Naive B cell (primary cell): Measurements from ENCODE around the gene XAGE2. TPM values are rescaled to one million over a fixed set of nuclear protein-coding genes. Genes with fewer than 3 reads are reported as not detected.
"Not testable (repeated sequence)": the region's sequence is repeated elsewhere in the genome, so short reads cannot be mapped to it uniquely, and the experiment has no call there.

Experiments used
- ATAC-seq, 2 donors: fragments of 150-1000 bp; cut with Tn5 transposase; 2 replicates each; pipeline ENCODE4 v1.10.0; 2021; ENCODE audit warnings: low read depth in 2 of 2, mild to moderate bottlenecking in 2 of 2, moderate library complexity in 2 of 2
- DNase-seq: peaks from one replicate; pipeline ENCODE4 v3.0.0; 2022
- H3K27ac Mint-ChIP-seq, 6 donors: one replicate each; pipeline ENCODE4 v1.8.0; 2020 to 2022; ENCODE audit warnings: mild to moderate bottlenecking in 6 of 6, mixed read lengths in 6 of 6, moderate library complexity in 5 of 6, inconsistent platforms in 2 of 6
- H3K27me3 Mint-ChIP-seq, 3 donors: one replicate each; pipeline ENCODE4 v1.8.0; 2021 to 2022; ENCODE audit warnings: mixed read lengths in 3 of 3, mild to moderate bottlenecking in 1 of 3
- H3K36me3 Mint-ChIP-seq, 2 donors: one replicate each; pipeline ENCODE4 v1.8.0; 2020 to 2022; ENCODE audit warnings: mixed read lengths in 2 of 2, inconsistent platforms in 1 of 2, mild to moderate bottlenecking in 1 of 2
- H3K4me1 Mint-ChIP-seq, 3 donors: one replicate each; pipeline ENCODE4 v1.8.0; 2020 to 2022; ENCODE audit warnings: mixed read lengths in 3 of 3, inconsistent platforms in 1 of 3, mild to moderate bottlenecking in 1 of 3, moderate library complexity in 1 of 3
- H3K4me3 Mint-ChIP-seq, 8 donors: one replicate each; pipeline ENCODE4 v1.8.0; 2020 to 2022; ENCODE audit warnings: mild to moderate bottlenecking in 8 of 8, mixed read lengths in 8 of 8, moderate library complexity in 8 of 8, inconsistent platforms in 2 of 8
- H3K9me3 Mint-ChIP-seq, 7 donors: one replicate each; pipeline ENCODE4 v1.8.0; 2020 to 2022; ENCODE audit warnings: mixed read lengths in 7 of 7, mild to moderate bottlenecking in 5 of 7, inconsistent platforms in 2 of 7, moderate library complexity in 1 of 7
- polyA plus RNA-seq, 6 donors: library from polyadenylated mRNA; unstranded; fragments of 300-500 nt; fragmentation: Illumina TruSeq; gene quantifications; one replicate each; pipeline ENCODE4 v1.2.3, GENCODE V29; 2021; ENCODE audit warnings: low read depth in 6 of 6

Gene XAGE2, protein sequence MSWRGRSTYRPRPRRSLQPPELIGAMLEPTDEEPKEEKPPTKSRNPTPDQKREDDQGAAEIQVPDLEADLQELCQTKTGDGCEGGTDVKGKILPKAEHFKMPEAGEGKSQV
- polyA plus RNA-seq: not detected

GRCh38 chrX:52368368-52369055 is at the start of gene XAGE2:
XAGE2 (plus strand) TSS chrX:52369021; CDS start chrX:52370015, 994 bp downstream.
- H3K27ac Mint-ChIP-seq: peak within 1 kb of the TSS in 2 of 6 donors; percentile 34 to 51
- peaks cover 0 to 3% (median 0%) of the 10 kb centered on the region in 7 donors for H3K9me3 Mint-ChIP-seq
- H3K4me3 Mint-ChIP-seq: no peak within 1 kb of the TSS
- DNase-seq (no peak), ATAC-seq (no peak)
- H3K36me3 Mint-ChIP-seq: no peaks in the 10 kb centered on the region
- H3K27me3 Mint-ChIP-seq: peaks cover 7 to 20% (median 14%) of the 10 kb centered on the region in 3 donors
- H3K4me1 Mint-ChIP-seq: no peaks in the 10 kb centered on the region

DNA sequence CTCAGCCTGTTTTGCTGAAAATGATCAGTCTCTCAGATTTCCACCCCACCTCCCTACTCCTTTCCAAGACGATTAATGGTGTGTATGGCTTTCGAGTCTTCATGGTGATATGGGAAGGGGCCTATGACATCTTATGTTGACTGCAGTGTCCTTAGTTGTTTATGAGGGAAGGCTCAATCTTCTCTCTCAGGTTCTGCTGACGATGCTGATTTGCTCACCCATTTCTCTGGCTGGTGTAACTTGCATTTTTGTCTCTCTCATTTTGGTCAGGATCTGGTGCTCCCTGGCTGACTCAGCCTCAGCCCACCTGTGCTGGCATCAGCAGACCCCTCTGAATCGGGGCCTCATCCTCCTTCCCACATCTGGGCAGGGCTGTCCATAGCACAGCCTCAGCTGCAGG is 31.4 kb upstream of the XAGE2 start:
- Mint-ChIP-seq H3K9me3 (peaks cover 2 to 22% (median 8%) of the 10 kb centered on the region in 7 donors), H3K4me1 (no peaks in the 10 kb centered on the region), H3K27me3 (peaks cover 5 to 48% (median 24%) of the 10 kb centered on the region in 3 donors), H3K36me3 (peaks cover 0 to 7% of the 10 kb centered on the region in 2 donors), H3K27ac (no peak overlapping the region), H3K4me3 (no peak overlapping the region)
- no peak for DNase-seq
- ATAC-seq: no peak

DNA sequence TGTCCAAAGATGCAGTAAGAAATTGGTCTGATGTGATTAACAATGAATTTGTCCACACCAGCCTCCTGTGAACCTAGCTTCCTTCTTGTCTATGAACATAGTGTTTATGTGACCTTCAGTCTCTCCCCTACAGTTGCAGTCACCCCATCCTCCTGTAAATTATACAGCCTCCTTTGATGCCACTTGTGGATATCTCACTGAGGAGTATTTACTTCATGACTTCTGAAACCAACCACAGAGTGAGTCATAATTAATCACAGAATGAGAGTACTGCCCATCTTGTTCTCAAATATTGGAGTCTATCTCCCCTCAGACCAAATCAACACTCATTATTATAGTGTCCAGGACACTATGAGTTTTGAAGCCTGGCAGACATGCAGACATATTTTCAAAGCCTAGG is 27.3 kb upstream of the XAGE2 start:
- H3K27ac Mint-ChIP-seq: no peak overlapping the region
- no peaks in the 10 kb centered on the region for H3K36me3 Mint-ChIP-seq
- peaks cover 0 to 2% (median 0%) of the 10 kb centered on the region in 7 donors for H3K9me3 Mint-ChIP-seq
- peaks cover 5 to 37% (median 13%) of the 10 kb centered on the region in 3 donors for H3K27me3 Mint-ChIP-seq
- peaks cover 1 to 5% (median 3%) of the 10 kb centered on the region in 3 donors for H3K4me1 Mint-ChIP-seq
- no peak overlapping the region for H3K4me3 Mint-ChIP-seq
- no peak for DNase-seq
- no peak for ATAC-seq

DNA sequence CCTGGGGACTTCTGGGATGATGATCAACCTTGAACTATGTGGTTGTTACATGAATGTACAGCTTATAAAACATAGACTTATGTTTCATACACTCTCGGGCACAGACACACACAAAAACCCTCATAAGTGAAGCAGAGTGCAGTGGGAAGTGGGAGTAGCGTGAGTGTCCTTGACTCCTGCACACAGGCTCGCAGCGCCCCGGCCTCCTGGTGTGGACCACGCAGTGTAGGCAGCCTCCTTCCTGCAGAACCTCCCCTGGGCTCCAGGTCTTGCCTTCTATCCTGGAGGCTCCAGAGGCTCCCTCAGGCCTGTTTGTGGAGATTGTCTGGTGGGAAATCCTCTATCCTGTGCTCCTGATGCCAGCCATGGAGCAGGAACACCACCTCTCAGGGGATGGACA is 25.7 kb upstream of the XAGE2 start:
- not testable (repeated sequence) for H3K4me3 Mint-ChIP-seq, H3K36me3 Mint-ChIP-seq, DNase-seq, H3K4me1 Mint-ChIP-seq, H3K9me3 Mint-ChIP-seq, ATAC-seq
- peak overlapping the region in 1 of 6 donors; percentile 94 for H3K27ac Mint-ChIP-seq
- H3K27me3 Mint-ChIP-seq: peaks cover 5 to 31% (median 11%) of the 10 kb centered on the region in 3 donors

- not testable (repeated sequence) for H3K4me1 Mint-ChIP-seq, ATAC-seq, H3K9me3 Mint-ChIP-seq, H3K36me3 Mint-ChIP-seq, DNase-seq
- H3K4me3 Mint-ChIP-seq: peak overlapping the region in 1 of 8 donors; percentile 77
- H3K27me3 Mint-ChIP-seq: peaks cover 5 to 20% (median 10%) of the 10 kb centered on the region in 3 donors
- H3K27ac Mint-ChIP-seq: peak overlapping the region in 2 of 6 donors; percentile 77 to 92
Measured at GRCh38 chrX:52345402-52345801, 23.4 kb upstream of the XAGE2 start.

GRCh38 chrX:52346174-52347165 is 22.4 kb upstream of the XAGE2 start:
- DNase-seq: no peak
- peaks cover 5 to 14% (median 5%) of the 10 kb centered on the region in 3 donors for H3K27me3 Mint-ChIP-seq
- no peak overlapping the region for H3K4me3 Mint-ChIP-seq
- H3K4me1 Mint-ChIP-seq: peaks cover 1 to 5% (median 3%) of the 10 kb centered on the region in 3 donors
- no peak for ATAC-seq
- H3K9me3 Mint-ChIP-seq: no peaks in the 10 kb centered on the region
- no peaks in the 10 kb centered on the region for H3K36me3 Mint-ChIP-seq
- peak overlapping the region in 1 of 6 donors; percentile 73 for H3K27ac Mint-ChIP-seq

DNA sequence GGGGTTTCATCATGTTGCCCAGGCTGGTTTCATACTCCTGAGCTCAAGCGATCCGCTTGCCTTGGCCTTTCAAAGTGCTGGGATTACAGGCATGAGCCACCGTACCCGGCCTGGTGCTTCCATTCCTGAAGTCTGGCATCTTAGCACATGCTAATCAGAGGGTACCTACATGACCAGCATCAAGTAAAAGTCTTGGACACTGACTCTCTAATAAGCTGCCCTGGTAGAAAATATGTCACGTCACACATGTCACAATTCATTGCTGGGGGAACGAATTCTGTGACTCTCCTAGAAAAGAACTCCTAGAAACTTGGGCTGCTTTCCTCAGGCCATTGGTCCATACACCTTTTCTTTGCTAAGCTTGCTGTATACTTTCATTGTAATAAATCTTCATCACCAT is 19.1 kb upstream of the XAGE2 start:
- Mint-ChIP-seq H3K4me3 (no peak overlapping the region), H3K9me3 (peaks cover 0 to 2% (median 0%) of the 10 kb centered on the region in 7 donors), H3K27ac (no peak overlapping the region), H3K36me3 (no peaks in the 10 kb centered on the region), H3K27me3 (peaks cover 0 to 8% (median 0%) of the 10 kb centered on the region in 3 donors), H3K4me1 (peaks cover 1 to 5% (median 3%) of the 10 kb centered on the region in 3 donors)
- DNase-seq: no peak
- no peak for ATAC-seq

GRCh38 chrX:52352551-52352950 is 16.3 kb upstream of the XAGE2 start:
- Mint-ChIP-seq H3K4me3 (no peak overlapping the region), H3K36me3 (no peaks in the 10 kb centered on the region), H3K9me3 (peaks cover 0 to 2% (median 0%) of the 10 kb centered on the region in 7 donors), H3K27ac (peak overlapping the region in 1 of 6 donors; percentile 62), H3K4me1 (no peaks in the 10 kb centered on the region), H3K27me3 (peaks cover 0 to 8% (median 0%) of the 10 kb centered on the region in 3 donors)
- DNase-seq: no peak
- no peak for ATAC-seq

- DNase-seq (no peak), ATAC-seq (no peak)
- no peaks in the 10 kb centered on the region for H3K36me3 Mint-ChIP-seq
- peaks cover 0 to 2% (median 0%) of the 10 kb centered on the region in 7 donors for H3K9me3 Mint-ChIP-seq
- H3K27me3 Mint-ChIP-seq: peaks cover 0 to 16% (median 5%) of the 10 kb centered on the region in 3 donors
- no peak overlapping the region for H3K4me3 Mint-ChIP-seq
- no peaks in the 10 kb centered on the region for H3K4me1 Mint-ChIP-seq
- no peak overlapping the region for H3K27ac Mint-ChIP-seq
Measured at GRCh38 chrX:52353838-52354237, 15.0 kb upstream of the XAGE2 start.

- H3K9me3 Mint-ChIP-seq: peaks cover 0 to 2% (median 0%) of the 10 kb centered on the region in 7 donors
- DNase-seq (no peak), ATAC-seq (no peak)
- no peaks in the 10 kb centered on the region for H3K36me3 Mint-ChIP-seq
- H3K4me3 Mint-ChIP-seq: no peak overlapping the region
- H3K4me1 Mint-ChIP-seq: no peaks in the 10 kb centered on the region
- H3K27ac Mint-ChIP-seq: peak overlapping the region in 1 of 6 donors; percentile 13
- peaks cover 0 to 21% (median 5%) of the 10 kb centered on the region in 3 donors for H3K27me3 Mint-ChIP-seq
Measured at GRCh38 chrX:52355108-52355507, 13.7 kb upstream of the XAGE2 start.

GRCh38 chrX:52359614-52360232 is 9.1 kb upstream of the XAGE2 start:
- Mint-ChIP-seq H3K9me3 (no peaks in the 10 kb centered on the region), H3K4me1 (no peaks in the 10 kb centered on the region), H3K27me3 (peaks cover 0 to 28% (median 11%) of the 10 kb centered on the region in 3 donors), H3K4me3 (no peak overlapping the region), H3K36me3 (no peaks in the 10 kb centered on the region), H3K27ac (no peak overlapping the region)
- ATAC-seq (no peak), DNase-seq (no peak)

DNA sequence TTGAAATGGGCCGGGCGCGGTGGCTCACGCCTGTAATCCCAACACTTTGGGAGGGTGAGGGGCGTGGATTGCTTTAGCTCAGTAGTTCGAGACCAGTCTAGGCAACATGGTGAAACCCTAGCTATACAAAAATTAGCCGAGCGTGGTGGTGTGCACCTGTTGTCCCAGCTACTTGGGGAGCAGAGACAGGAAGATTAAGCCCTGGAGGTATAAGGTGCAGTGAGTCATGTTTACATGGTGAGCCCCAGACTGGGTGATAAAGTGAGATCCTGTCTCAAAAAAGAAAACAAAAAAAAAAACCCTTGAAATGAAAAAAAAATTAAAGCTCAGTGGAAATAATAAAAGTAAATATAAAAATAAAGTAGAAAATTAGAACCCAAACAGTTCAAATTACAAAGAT is 6.9 kb upstream of the XAGE2 start:
- peaks cover 0 to 29% (median 14%) of the 10 kb centered on the region in 3 donors for H3K27me3 Mint-ChIP-seq
- H3K4me1 Mint-ChIP-seq: no peaks in the 10 kb centered on the region
- no peak for DNase-seq
- H3K4me3 Mint-ChIP-seq: no peak overlapping the region
- no peaks in the 10 kb centered on the region for H3K9me3 Mint-ChIP-seq
- no peaks in the 10 kb centered on the region for H3K36me3 Mint-ChIP-seq
- no peak for ATAC-seq
- H3K27ac Mint-ChIP-seq: no peak overlapping the region
